Mesenchymal stem cell (in vitro differentiated cells and primary cell): ENCODE results near the gene CFAP161.
A peak's percentile ranks its signal among the peaks of the same experiment; 100 is the strongest.

Experiments used
- DNase-seq: peaks from one replicate; pipeline ENCODE4 v3.0.0-alpha.2; 2013
- H2AFZ ChIP-seq: one replicate; pipeline ENCODE4 v1.6.1; 2013; ENCODE audit warnings: low read depth, mild to moderate bottlenecking, control low read depth, inconsistent platforms, low read length, moderate library complexity
- H2AK5ac ChIP-seq: 2 replicates; pipeline ENCODE4 v1.6.1; 2013; ENCODE audit warnings: low read length, moderate library complexity, mild to moderate bottlenecking, inconsistent platforms; ENCODE audit not compliant: severe bottlenecking
- H2BK120ac ChIP-seq: one replicate; pipeline ENCODE4 v1.6.1; 2013; ENCODE audit warnings: low read depth, mild to moderate bottlenecking, inconsistent platforms, low read length, moderate library complexity
- H2BK12ac ChIP-seq, 2 experiments: one replicate each; pipeline ENCODE4 v1.6.1; 2013; ENCODE audit warnings: inconsistent platforms in 2 of 2, low read length in 2 of 2, mild to moderate bottlenecking in 2 of 2, moderate library complexity in 2 of 2, control low read depth in 1 of 2
- H2BK15ac ChIP-seq: one replicate; pipeline ENCODE4 v1.6.1; 2013; ENCODE audit warnings: mild to moderate bottlenecking, low read depth, inconsistent platforms; ENCODE audit not compliant: poor library complexity, severe bottlenecking
- H2BK5ac ChIP-seq: 2 replicates; pipeline ENCODE4 v1.6.1; 2013; ENCODE audit warnings: low read depth, mild to moderate bottlenecking, low read length, control low read depth, inconsistent platforms; ENCODE audit not compliant: poor library complexity, severe bottlenecking
- H3K14ac ChIP-seq, 2 experiments: one replicate each; pipeline ENCODE4 v1.6.1; 2013; ENCODE audit warnings: inconsistent platforms in 2 of 2, low read length in 2 of 2, control low read depth in 1 of 2, mild to moderate bottlenecking in 1 of 2, moderate library complexity in 1 of 2
- H3K18ac ChIP-seq, 2 experiments: one replicate each; pipeline ENCODE4 v1.6.1; 2013; ENCODE audit warnings: inconsistent platforms in 2 of 2, low read length in 2 of 2, control low read depth in 1 of 2, low read depth in 1 of 2, mild to moderate bottlenecking in 1 of 2
- H3K23ac ChIP-seq, 2 experiments: one replicate each; pipeline ENCODE4 v1.6.1; 2013; ENCODE audit warnings: inconsistent platforms in 2 of 2, low read length in 2 of 2, mild to moderate bottlenecking in 2 of 2, moderate library complexity in 2 of 2, control low read depth in 1 of 2
- H3K27ac ChIP-seq: 2 replicates; pipeline ENCODE4 v1.5.1; 2013; ENCODE audit warnings: mild to moderate bottlenecking, moderate library complexity, low read length, control low read depth, inconsistent platforms; ENCODE audit not compliant: poor library complexity, severe bottlenecking
- H3K27me3 ChIP-seq, 2 experiments: 2 replicates each; pipeline versions ENCODE4 v1.6.1 to v1.7.0; 2013; ENCODE audit warnings: low read length in 2 of 2, mild to moderate bottlenecking in 2 of 2, moderate library complexity in 2 of 2, control low read depth in 1 of 2, inconsistent platforms in 1 of 2; ENCODE audit not compliant: control insufficient read depth in 1 of 2, insufficient read depth in 1 of 2
- H3K36me3 ChIP-seq, 2 experiments: 2 replicates each; pipeline versions ENCODE4 v1.6.1 to v1.7.0; 2013; ENCODE audit warnings: low read length in 2 of 2, control low read depth in 1 of 2, inconsistent platforms in 1 of 2, low read depth in 1 of 2, mild to moderate bottlenecking in 1 of 2; ENCODE audit not compliant: insufficient read depth in 2 of 2, control insufficient read depth in 1 of 2
- H3K4ac ChIP-seq, 2 experiments: one replicate each; pipeline ENCODE4 v1.6.1; 2013; ENCODE audit warnings: inconsistent platforms in 2 of 2, low read length in 2 of 2, mild to moderate bottlenecking in 2 of 2, moderate library complexity in 2 of 2, control low read depth in 1 of 2, low read depth in 1 of 2
- H3K4me1 ChIP-seq: 2 replicates; pipeline ENCODE4 v1.6.1; 2013; ENCODE audit warnings: low read depth, low read length, control low read depth; ENCODE audit not compliant: control insufficient read depth, insufficient read depth
- H3K4me2 ChIP-seq: 2 replicates; pipeline ENCODE4 v1.6.1; 2013; ENCODE audit warnings: low read length, mild to moderate bottlenecking, inconsistent platforms; ENCODE audit not compliant: poor library complexity, severe bottlenecking
- H3K4me3 ChIP-seq, 2 experiments: 2 replicates each; pipeline versions ENCODE4 v1.5.1 to v1.7.0; 2013; ENCODE audit warnings: low read length in 2 of 2, mild to moderate bottlenecking in 2 of 2, control low read depth in 1 of 2, low read depth in 1 of 2; ENCODE audit not compliant: insufficient read depth in 1 of 2
- H3K79me1 ChIP-seq: replicated peaks from 2 replicates; pipeline ENCODE4 v1.6.1; 2013; ENCODE audit warnings: mild to moderate bottlenecking, control low read depth, low read length, inconsistent platforms; ENCODE audit not compliant: poor library complexity, severe bottlenecking
- H3K9ac ChIP-seq: 2 replicates; pipeline ENCODE4 v1.7.0; 2013; ENCODE audit warnings: mild to moderate bottlenecking, low read length, moderate library complexity
- H3K9me3 ChIP-seq: 2 replicates; pipeline ENCODE4 v1.7.0; 2013; ENCODE audit warnings: mild to moderate bottlenecking, low read length; ENCODE audit not compliant: control insufficient read depth
- H4K8ac ChIP-seq: one replicate; pipeline ENCODE4 v1.6.1; 2013; ENCODE audit warnings: inconsistent platforms, mild to moderate bottlenecking, low read length, moderate library complexity
- H4K91ac ChIP-seq: one replicate; pipeline ENCODE4 v1.6.1; 2013; ENCODE audit warnings: mild to moderate bottlenecking, low read length, inconsistent platforms
- WGBS: methylation state at CpG from one replicate; pipeline ENCODE4 v1.1.7; 2013; ENCODE audit warnings: mixed read lengths; 5-methylcytosine and 5-hydroxymethylcytosine counted together

The CFAP161 gene

DNA sequence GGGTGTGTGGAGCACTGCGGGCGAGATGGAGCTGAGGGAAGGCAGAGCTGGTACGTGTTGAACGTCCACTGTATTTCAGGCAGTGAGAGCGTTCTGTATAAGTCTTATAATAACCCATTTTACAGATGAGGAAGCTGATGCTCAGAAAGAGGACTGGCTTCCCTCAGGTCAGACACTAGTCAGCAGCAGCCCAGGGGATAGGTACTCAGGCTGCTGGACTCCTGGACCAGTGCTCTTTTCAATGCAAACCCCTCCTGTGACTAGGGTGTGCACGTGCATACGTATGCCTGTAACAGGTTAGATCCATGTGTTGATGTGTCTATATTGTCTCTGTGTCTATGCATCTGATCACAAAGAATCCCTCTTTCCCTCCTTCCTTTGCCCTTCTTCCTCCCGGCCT, 54.3 kb downstream of the CFAP161 start:
- Histone ChIP-seq H3K23ac (no peak overlapping the region), H3K4me1 (no peaks in the 10 kb centered on the region), H2BK12ac (no peak overlapping the region), H3K4ac (no peak overlapping the region), H2BK5ac (no peak overlapping the region), H2BK120ac (no peak overlapping the region), H3K79me1 (no peaks in the 10 kb centered on the region), H3K27ac (no peak overlapping the region), H3K9ac (no peak overlapping the region), H3K4me3 (no peak overlapping the region), H3K27me3 (no peaks in the 10 kb centered on the region), H4K91ac (no peak overlapping the region), H3K18ac (no peak overlapping the region), H3K36me3 (no peaks in the 10 kb centered on the region), H2BK15ac (no peak overlapping the region), H2AK5ac (no peak overlapping the region), H3K4me2 (no peak overlapping the region), H4K8ac (no peak overlapping the region), H3K14ac (no peak overlapping the region), H2AFZ (no peak overlapping the region), H3K9me3 (no peaks in the 10 kb centered on the region)
- 75% methylated on average over 7 of the region's 8 CpGs for WGBS
- DNase-seq: no peak

DNA sequence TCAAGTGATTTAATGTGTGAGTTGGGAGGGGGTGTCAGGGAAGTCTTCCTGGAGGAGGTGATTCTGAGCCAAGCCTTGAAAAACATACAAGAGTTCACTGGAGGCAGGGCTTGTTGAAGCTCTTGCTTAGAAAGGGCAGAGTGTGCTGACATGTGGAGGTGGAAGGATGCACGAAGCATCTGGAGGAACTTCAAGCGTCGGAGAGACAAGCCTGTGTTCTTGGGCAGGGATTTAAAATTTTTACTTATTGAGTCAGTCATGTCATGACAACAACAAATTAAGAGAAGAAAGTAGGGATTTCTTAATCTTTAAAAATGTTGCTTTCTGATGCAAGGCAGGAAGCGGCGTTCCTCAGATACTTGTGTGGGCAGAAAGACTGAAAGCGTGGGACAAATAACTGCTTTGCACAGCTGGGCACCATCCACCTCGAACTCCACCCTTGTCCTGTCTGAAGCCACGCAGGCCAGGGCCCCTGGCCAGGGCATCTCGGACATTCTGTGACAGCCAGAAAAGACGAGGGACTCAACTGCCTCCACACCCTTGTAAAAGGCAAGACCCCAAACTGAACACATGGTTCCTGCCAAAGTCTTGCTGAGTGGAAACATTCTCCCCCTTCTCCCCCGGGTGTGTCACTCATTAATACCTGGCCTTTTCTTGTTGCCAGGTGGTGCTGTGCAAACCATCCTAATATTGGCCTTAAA, 55.7 kb downstream of the CFAP161 start:
- Histone ChIP-seq H3K9ac (peak overlapping the region; percentile 70), H3K27me3 (no peaks in the 10 kb centered on the region), H3K4me2 (no peak overlapping the region), H2BK5ac (no peak overlapping the region), H2AK5ac (no peak overlapping the region), H3K4me1 (no peaks in the 10 kb centered on the region), H3K14ac (peak overlapping the region in 1 of 2 experiments; percentile 14), H3K4ac (no peak overlapping the region), H4K91ac (no peak overlapping the region), H3K4me3 (peak overlapping the region in 1 of 2 experiments; percentile 36), H2BK15ac (no peak overlapping the region), H2AFZ (no peak overlapping the region), H3K23ac (no peak overlapping the region), H3K27ac (no peak overlapping the region), H2BK120ac (no peak overlapping the region), H3K36me3 (no peaks in the 10 kb centered on the region), H4K8ac (no peak overlapping the region), H3K18ac (no peak overlapping the region), H2BK12ac (no peak overlapping the region), H3K9me3 (no peaks in the 10 kb centered on the region), H3K79me1 (no peaks in the 10 kb centered on the region)
- peak; percentile 36 for DNase-seq
- WGBS: 69% methylated on average over 11 of the region's 11 CpGs

DNA sequence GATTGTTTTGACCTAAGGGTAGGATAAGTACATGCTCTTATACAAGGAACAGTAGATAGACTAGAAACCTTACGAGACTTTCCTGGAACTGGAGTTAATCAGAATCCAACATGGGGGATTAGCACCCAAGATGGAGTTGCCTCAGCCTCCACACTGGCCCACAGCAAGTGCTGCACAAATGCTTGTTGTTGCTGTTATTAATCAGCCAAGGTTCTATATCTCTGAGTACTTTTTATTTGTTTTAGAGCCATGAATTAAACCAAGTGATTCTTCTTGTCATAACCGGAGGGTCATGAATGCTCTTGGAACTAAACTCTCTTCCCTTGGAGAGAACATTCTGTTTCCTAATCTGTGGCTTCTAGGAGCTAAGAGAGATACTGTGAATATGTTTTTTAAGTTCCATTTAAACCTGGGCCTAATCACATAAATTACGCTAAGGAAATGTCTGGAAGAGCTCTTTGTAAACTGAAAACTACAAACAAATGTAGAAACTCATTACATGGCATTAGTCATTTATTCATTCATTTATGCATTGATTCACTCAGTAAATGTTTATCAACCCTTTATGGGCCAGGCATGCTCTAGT, 56.9 kb downstream of the CFAP161 start:
- WGBS: 93% methylated on average over 2 of the region's 3 CpGs
- Histone ChIP-seq H3K23ac (no peak overlapping the region), H3K79me1 (no peaks in the 10 kb centered on the region), H2AFZ (no peak overlapping the region), H3K36me3 (no peaks in the 10 kb centered on the region), H2BK15ac (no peak overlapping the region), H3K9me3 (no peaks in the 10 kb centered on the region), H2BK5ac (no peak overlapping the region), H3K4me1 (no peaks in the 10 kb centered on the region), H2AK5ac (no peak overlapping the region), H4K8ac (no peak overlapping the region), H3K4me2 (no peak overlapping the region), H3K4me3 (no peak overlapping the region), H3K18ac (no peak overlapping the region), H2BK120ac (no peak overlapping the region), H2BK12ac (no peak overlapping the region), H3K27me3 (no peaks in the 10 kb centered on the region), H3K4ac (no peak overlapping the region), H3K9ac (peak overlapping the region; percentile 70), H3K14ac (no peak overlapping the region), H3K27ac (no peak overlapping the region), H4K91ac (no peak overlapping the region)
- no peak for DNase-seq

DNA sequence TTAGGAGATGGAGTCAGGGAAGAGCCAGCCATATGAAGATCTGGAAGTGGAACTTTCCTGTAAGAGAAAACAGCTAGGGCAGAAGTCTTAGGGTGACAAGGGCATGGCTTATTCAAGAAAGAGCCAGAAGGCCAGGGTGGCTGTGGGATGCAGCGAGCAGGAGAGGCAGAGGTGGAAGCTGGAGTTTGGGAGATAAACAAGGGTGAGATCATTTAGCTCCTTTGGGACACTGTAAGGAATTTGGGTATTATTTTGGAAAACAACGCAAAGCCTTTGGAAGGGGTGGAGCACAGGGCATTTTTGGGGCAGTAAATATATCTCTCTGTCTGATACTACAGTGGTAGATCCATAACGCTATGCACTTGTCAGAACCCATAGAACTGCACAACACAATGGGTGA, 57.6 kb downstream of the CFAP161 start:
- Histone ChIP-seq H3K23ac (no peak overlapping the region), H3K36me3 (no peaks in the 10 kb centered on the region), H2BK15ac (no peak overlapping the region), H3K27me3 (no peaks in the 10 kb centered on the region), H3K18ac (no peak overlapping the region), H4K8ac (no peak overlapping the region), H3K27ac (no peak overlapping the region), H3K79me1 (no peaks in the 10 kb centered on the region), H2BK120ac (no peak overlapping the region), H2AFZ (no peak overlapping the region), H3K4me2 (no peak overlapping the region), H3K9ac (peak overlapping the region; percentile 1), H2BK5ac (no peak overlapping the region), H3K4me3 (no peak overlapping the region), H2AK5ac (no peak overlapping the region), H3K4ac (no peak overlapping the region), H3K9me3 (no peaks in the 10 kb centered on the region), H3K4me1 (no peaks in the 10 kb centered on the region), H4K91ac (no peak overlapping the region), H3K14ac (no peak overlapping the region), H2BK12ac (no peak overlapping the region)
- 71% methylated on average over 2 of the region's 3 CpGs for WGBS
- no peak for DNase-seq
